ENCODE measurements around the gene HOXC10. TPM values are rescaled to one million over a fixed set of nuclear protein-coding genes. Genes with fewer than 3 reads are reported as not detected.

The HOXC10 gene
- polyA plus RNA-seq, 1 donor = 0.09 TPM

- no peak for DNase-seq (ENCODE audit: low read depth)
Measured at GRCh38 chr12:53977596-53978445, 7.1 kb upstream of the HOXC10 start.

- no peak for DNase-seq (ENCODE audit: low read depth)
Measured at GRCh38 chr12:53978477-53979356, 6.2 kb upstream of the HOXC10 start.

GRCh38 chr12:53980104-53980801 lies 4.7 kb upstream of the HOXC10 start:
- no peak for DNase-seq (ENCODE audit: low read depth)

- DNase-seq (ENCODE audit: low read depth) = no peak
Measured at GRCh38 chr12:53980802-53981496, 4.0 kb upstream of the HOXC10 start.

- no peak for DNase-seq (ENCODE audit: low read depth)
Measured at GRCh38 chr12:53981634-53982565, 3.0 kb upstream of the HOXC10 start.

GRCh38 chr12:53982648-53983567 lies 2.0 kb upstream of the HOXC10 start:
- no peak for DNase-seq (ENCODE audit: low read depth)

- DNase-seq (ENCODE audit: low read depth) = no peak
Measured at GRCh38 chr12:53983568-53983949, 1.4 kb upstream of the HOXC10 start.

- DNase-seq (ENCODE audit: low read depth) = no peak
Measured at GRCh38 chr12:53983950-53984572, 885 bp upstream of the HOXC10 start.

GRCh38 chr12:53985692-53985993 lies 697 bp downstream of the HOXC10 start:
- DNase-seq (ENCODE audit: low read depth) = no peak

GRCh38 chr12:53985994-53986685 lies 1.2 kb downstream of the HOXC10 start:
- no peak for DNase-seq (ENCODE audit: low read depth)

- DNase-seq (ENCODE audit: low read depth) = no peak
Measured at GRCh38 chr12:53986686-53987483, 1.9 kb downstream of the HOXC10 start.

- no peak for DNase-seq (ENCODE audit: low read depth)
Measured at GRCh38 chr12:53987787-53988230, 2.9 kb downstream of the HOXC10 start.

- DNase-seq (ENCODE audit: low read depth) = no peak
Measured at GRCh38 chr12:53988541-53989226, 3.7 kb downstream of the HOXC10 start.

- DNase-seq (ENCODE audit: low read depth) = no peak
Measured at GRCh38 chr12:53989227-53990113, 4.5 kb downstream of the HOXC10 start.

GRCh38 chr12:53990311-53991076 lies 5.5 kb downstream of the HOXC10 start:
- DNase-seq (ENCODE audit: low read depth) = no peak

All from forelimb muscle (tissue), 1 donor.